Measurements from ENCODE around the gene PDGFC.

Gene PDGFC

DNA sequence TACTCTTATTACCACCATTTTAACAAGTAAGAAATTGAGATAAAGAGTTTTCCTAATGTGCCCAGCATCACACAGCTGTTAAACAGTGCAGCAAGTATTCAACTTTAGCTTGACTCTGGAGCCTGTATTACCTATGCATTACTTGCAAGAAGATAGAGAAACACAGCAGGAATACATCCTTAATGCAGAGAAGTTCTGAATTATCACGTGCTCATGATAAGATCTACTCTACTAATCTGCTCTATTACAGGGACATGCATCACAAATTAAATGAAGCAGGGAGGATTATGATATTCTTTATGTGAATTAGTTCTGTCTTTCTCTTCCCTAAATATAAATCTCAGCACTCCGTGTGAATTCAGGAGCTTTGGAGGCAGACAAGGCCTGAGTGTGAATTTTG, 39.0 kb upstream of the PDGFC start:
- no peak overlapping the region for H3K27ac ChIP-seq
- no peak for TF ChIP-seq CTCF (conservative IDR thresholded peaks at IDR 0.05)

GRCh38 chr4:157005831-157006230, 34.2 kb upstream of the PDGFC start:
- no peak overlapping the region for H3K27ac ChIP-seq
- no peak for TF ChIP-seq CTCF (conservative IDR thresholded peaks at IDR 0.05)

- TF ChIP-seq CTCF (conservative IDR thresholded peaks at IDR 0.05): no peak
- 0 out of 2 replicates have a peak overlapping the region, but pooled peaks have one; percentile 2 for H3K27ac ChIP-seq
These were observed 33.6 kb upstream of the PDGFC start for GRCh38 chr4:157005193-157005592.

GRCh38 chr4:157004279-157005161, 32.9 kb upstream of the PDGFC start:
- no peak for TF ChIP-seq CTCF (conservative IDR thresholded peaks at IDR 0.05)
- H3K27ac ChIP-seq: 0 out of 2 replicates have a peak overlapping the region, but pooled peaks have one; percentile 2

DNA sequence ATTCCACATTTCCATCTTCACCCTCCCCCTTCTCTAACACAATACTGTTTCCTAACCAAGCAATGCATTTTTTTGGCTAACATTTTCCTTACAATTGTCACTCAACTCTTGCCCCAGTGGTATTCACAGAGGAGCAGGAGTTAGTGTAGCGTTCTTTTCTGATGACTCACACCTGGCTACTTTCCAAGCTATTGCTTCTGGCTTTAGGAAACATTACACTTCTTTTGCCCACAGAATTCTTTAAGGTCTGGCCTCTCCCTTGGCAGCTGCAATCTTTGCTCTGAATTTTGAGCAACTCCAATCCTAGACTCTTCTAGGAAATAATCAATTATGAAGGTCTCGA, 27.5 kb upstream of the PDGFC start:
- no peak overlapping the region for H3K27ac ChIP-seq
- TF ChIP-seq CTCF (conservative IDR thresholded peaks at IDR 0.05): no peak

DNA sequence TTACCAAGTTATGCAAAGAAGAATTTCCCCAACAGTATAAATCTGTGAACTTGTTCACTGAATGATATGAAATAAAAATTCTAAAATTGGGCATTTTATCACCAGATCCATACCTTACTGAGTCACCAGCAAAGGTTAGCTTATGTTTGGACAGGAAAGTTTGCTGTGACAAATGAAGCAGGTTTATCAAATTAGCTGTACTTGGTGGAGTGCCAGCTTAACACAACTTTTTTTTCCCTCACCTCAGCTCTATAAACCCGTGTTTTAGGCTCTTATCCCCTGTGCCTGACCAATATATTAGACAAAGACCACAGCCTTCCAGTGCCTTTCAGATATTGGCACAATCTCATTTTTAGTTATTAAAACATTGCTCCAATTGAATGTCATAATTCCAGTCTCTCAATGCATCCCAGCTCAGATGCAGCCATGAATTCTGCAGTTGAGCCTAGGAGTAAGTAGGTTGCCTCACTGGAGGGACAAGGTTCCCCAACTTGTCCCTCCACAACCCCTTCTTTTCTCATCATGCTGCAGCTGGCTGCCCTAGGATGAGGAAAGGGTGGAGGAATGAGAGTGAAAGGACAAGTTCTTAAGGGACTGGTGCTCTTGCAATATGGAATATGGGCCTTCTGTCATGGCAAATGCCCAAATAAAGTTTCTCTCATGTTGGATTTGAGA, 27.0 kb upstream of the PDGFC start:
- H3K27ac ChIP-seq: no peak overlapping the region
- no peak for TF ChIP-seq CTCF (conservative IDR thresholded peaks at IDR 0.05)

DNA sequence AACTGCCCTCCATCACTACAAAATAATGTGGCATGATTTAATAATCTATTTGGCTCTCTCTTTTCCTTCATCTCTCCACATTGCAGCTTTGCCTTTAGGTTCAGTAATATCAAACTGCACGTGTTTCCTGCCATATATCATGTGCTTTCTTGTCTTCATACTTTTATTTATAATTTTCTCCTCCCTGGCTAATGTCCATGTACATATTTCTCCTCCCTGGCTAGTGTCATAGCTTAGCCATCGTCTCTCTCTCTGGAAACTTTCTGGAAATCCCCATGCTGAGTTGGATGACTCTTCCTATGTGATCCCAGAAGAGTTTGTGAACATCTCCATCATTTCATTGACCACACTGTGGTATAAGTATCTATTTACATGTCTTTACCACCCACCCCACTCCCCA, 21.3 kb upstream of the PDGFC start:
- no peak overlapping the region for H3K27ac ChIP-seq
- TF ChIP-seq CTCF (conservative IDR thresholded peaks at IDR 0.05): no peak
